ENCODE results near the gene CALHM3.

CALHM3 gene

GRCh38 chr10:103495321-103495720 is 16.3 kb upstream of the CALHM3 start:
- DNase-seq, result no peak
- no peaks in the 10 kb centered on the region for H3K4me1 ChIP-seq (ENCODE audit: insufficient read depth, low read length)
- H3K9ac ChIP-seq (ENCODE audit: low read depth, low read length), result no peak overlapping the region
- H3K9me3 ChIP-seq (ENCODE audit: insufficient read depth, low read length, severe bottlenecking), result no peaks in the 10 kb centered on the region
- no peaks in the 10 kb centered on the region for H3K79me2 ChIP-seq (ENCODE audit: insufficient read depth, low read length)
- H3K36me3 ChIP-seq (ENCODE audit: insufficient read depth, low read length), result no peaks in the 10 kb centered on the region
- TF ChIP-seq CTCF (IDR thresholded peaks at IDR 0.05; ENCODE audit: borderline replicate concordance, extremely low read depth, low read length, poor library complexity, severe bottlenecking), result no peak
- no peak for TF ChIP-seq EZH2 (IDR thresholded peaks at IDR 0.05; ENCODE audit: borderline replicate concordance, low read depth, low read length, severe bottlenecking)
- no peak overlapping the region for H3K4me2 ChIP-seq (ENCODE audit: insufficient read depth, low read length)
- H3K27me3 ChIP-seq (ENCODE audit: insufficient read depth, low read length, poor library complexity), result peaks cover 29% of the 10 kb centered on the region
- ATAC-seq (ENCODE audit: insufficient read depth, low read depth), result no peak
- H3K27ac ChIP-seq (ENCODE audit: low read length), result no peak overlapping the region
- H2AFZ ChIP-seq (ENCODE audit: low read depth, low read length), result no peak overlapping the region
- H3K4me3 ChIP-seq (ENCODE audit: low read depth in 1 of 2, low read length in 2 of 2), result no peak overlapping the region
- no peaks in the 10 kb centered on the region for H4K20me1 ChIP-seq (ENCODE audit: insufficient read depth, low read length)

GRCh38 chr10:103493916-103494877 is 15.2 kb upstream of the CALHM3 start:
- H2AFZ ChIP-seq (ENCODE audit: low read depth, low read length), result no peak overlapping the region

DNA sequence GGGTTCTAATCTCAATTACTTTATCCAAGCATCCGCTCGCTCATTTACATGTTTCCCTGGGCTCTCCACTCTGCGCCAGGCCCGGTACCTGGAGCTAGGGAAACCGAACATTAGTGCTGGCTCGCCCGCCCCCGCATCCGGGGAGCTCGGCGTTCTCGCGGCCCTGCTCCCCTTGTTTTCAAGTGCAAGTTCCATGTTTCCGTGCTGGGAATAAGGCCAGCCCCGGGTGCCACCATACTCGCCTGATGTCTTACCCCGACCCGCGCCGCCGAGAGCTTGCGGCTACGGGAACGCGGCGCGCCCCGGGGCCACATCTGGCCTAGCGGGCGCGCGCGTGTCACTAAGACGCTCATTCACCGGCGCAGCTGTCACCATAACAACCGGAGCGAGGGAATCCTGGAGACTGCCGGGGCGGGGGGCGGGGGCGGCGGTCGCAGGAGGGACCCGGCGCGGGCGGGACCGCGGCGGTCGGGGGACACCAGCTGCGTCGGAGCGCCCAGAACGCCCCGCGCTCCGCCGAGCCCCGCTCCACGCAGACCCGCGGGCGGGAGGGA is 14.4 kb upstream of the CALHM3 start, which contains the start of gene NEURL1:
TSS of gene NEURL1 (plus strand) at position 344 of the 554 bp plus-strand sequence. CDS start 683 bp downstream, outside the sequence.
- no peak within 1 kb of the TSS for H3K9ac ChIP-seq (ENCODE audit: low read depth, low read length)
- H3K4me2 ChIP-seq (ENCODE audit: insufficient read depth, low read length), result no peak within 1 kb of the TSS
- H3K27me3 ChIP-seq (ENCODE audit: insufficient read depth, low read length, poor library complexity), result peaks cover 17% of the 10 kb centered on the region

More at GRCh38 chr10:103493916-103494877, 15.2 kb upstream of the CALHM3 start:
- H3K27me3 ChIP-seq (ENCODE audit: insufficient read depth, low read length, poor library complexity), result peaks cover 20% of the 10 kb centered on the region
- no peak for DNase-seq
- H3K9me3 ChIP-seq (ENCODE audit: insufficient read depth, low read length, severe bottlenecking), result no peaks in the 10 kb centered on the region
- no peak for ATAC-seq (ENCODE audit: insufficient read depth, low read depth)
- H4K20me1 ChIP-seq (ENCODE audit: insufficient read depth, low read length), result no peaks in the 10 kb centered on the region
- no peaks in the 10 kb centered on the region for H3K4me1 ChIP-seq (ENCODE audit: insufficient read depth, low read length)
- H3K4me3 ChIP-seq (ENCODE audit: low read depth in 1 of 2, low read length in 2 of 2), result no peak overlapping the region
- TF ChIP-seq EZH2 (IDR thresholded peaks at IDR 0.05; ENCODE audit: borderline replicate concordance, low read depth, low read length, severe bottlenecking), result no peak
- no peak for TF ChIP-seq CTCF (IDR thresholded peaks at IDR 0.05; ENCODE audit: borderline replicate concordance, extremely low read depth, low read length, poor library complexity, severe bottlenecking)
- H3K36me3 ChIP-seq (ENCODE audit: insufficient read depth, low read length), result no peaks in the 10 kb centered on the region
- H3K4me2 ChIP-seq (ENCODE audit: insufficient read depth, low read length), result no peak overlapping the region
- no peak overlapping the region for H3K27ac ChIP-seq (ENCODE audit: low read length)
- no peaks in the 10 kb centered on the region for H3K79me2 ChIP-seq (ENCODE audit: insufficient read depth, low read length)
- no peak overlapping the region for H3K9ac ChIP-seq (ENCODE audit: low read depth, low read length)

More for the DNA sequence above, 14.4 kb upstream of the CALHM3 start, which contains the start of gene NEURL1:
- H3K4me1 ChIP-seq (ENCODE audit: insufficient read depth, low read length), result no peaks in the 10 kb centered on the region
- no peaks in the 10 kb centered on the region for H4K20me1 ChIP-seq (ENCODE audit: insufficient read depth, low read length)
- H3K36me3 ChIP-seq (ENCODE audit: insufficient read depth, low read length), result no peaks in the 10 kb centered on the region
- no peak for ATAC-seq (ENCODE audit: insufficient read depth, low read depth)
- no peak within 1 kb of the TSS for H3K4me3 ChIP-seq (ENCODE audit: low read depth in 1 of 2, low read length in 2 of 2)
- TF ChIP-seq CTCF (IDR thresholded peaks at IDR 0.05; ENCODE audit: borderline replicate concordance, extremely low read depth, low read length, poor library complexity, severe bottlenecking) (no peak), EZH2 (IDR thresholded peaks at IDR 0.05; ENCODE audit: borderline replicate concordance, low read depth, low read length, severe bottlenecking) (no peak)
- no peak within 1 kb of the TSS for H2AFZ ChIP-seq (ENCODE audit: low read depth, low read length)
- no peaks in the 10 kb centered on the region for H3K79me2 ChIP-seq (ENCODE audit: insufficient read depth, low read length)
- DNase-seq, result no peak
- no peak within 1 kb of the TSS for H3K27ac ChIP-seq (ENCODE audit: low read length)
- H3K9me3 ChIP-seq (ENCODE audit: insufficient read depth, low read length, severe bottlenecking), result no peaks in the 10 kb centered on the region

All from DND-41 (cell line).